Heart left ventricle (tissue), 13 donors: ENCODE data around the gene PLK5.

Experiments
- POLR2A ChIP-seq, 2 donors: fragments of 450-650 bp; IDR thresholded peaks; one replicate each; pipeline ENCODE4 v1.6.1; 2017; ENCODE audit warnings: antibody characterized with exemption in 2 of 2, mild to moderate bottlenecking in 2 of 2, moderate library complexity in 2 of 2
- TF ChIP-seq, protein P1 (sequence below), 12 donors: fragments of 200-600 bp; sonication (generic) in 4 of 12; IDR thresholded peaks; one replicate each; pipeline versions ENCODE4 v1.5.0 to v1.8.0; 2018 to 2022; ENCODE audit warnings: antibody characterized with exemption in 12 of 12, mild to moderate bottlenecking in 5 of 12
- donor health status: ischemic (EF 13 %, LVEDD 7.1; RV severe dilation, severe dysfunction).
- donor health status: DM: no; HTN: yes; CAD: no.
- donor health status: DM: no; HTN: no; CAD: no.
- donor health status: ischemic (EF 25% LVEDD 6.9; RV normal size, moderate dysfunction).
- donor health status: ischemic (EF 25% LVEDD 5.7; RV mildly dilated, moderate dysfunction).
- donor health status: ischemic (EF 35%, LVEDD 5.7; RV mildly dilated, moderate dysfunction).
- donor health status: nonischemic (EF 11% LVEDD 7.7; RV severe dilation, severe dysfunction).
- donor health status: DM: yes; HTN: yes; CAD: no.
- donor health status: PGD.
- donor health status: ischemic (EF 29% LVEDD 5.4; RV normal size, mild dysfunction).
- donor health status: nonischemic (EF 23%, LVEDD 6.1; RV moderate dilation, normal function).

DNA sequence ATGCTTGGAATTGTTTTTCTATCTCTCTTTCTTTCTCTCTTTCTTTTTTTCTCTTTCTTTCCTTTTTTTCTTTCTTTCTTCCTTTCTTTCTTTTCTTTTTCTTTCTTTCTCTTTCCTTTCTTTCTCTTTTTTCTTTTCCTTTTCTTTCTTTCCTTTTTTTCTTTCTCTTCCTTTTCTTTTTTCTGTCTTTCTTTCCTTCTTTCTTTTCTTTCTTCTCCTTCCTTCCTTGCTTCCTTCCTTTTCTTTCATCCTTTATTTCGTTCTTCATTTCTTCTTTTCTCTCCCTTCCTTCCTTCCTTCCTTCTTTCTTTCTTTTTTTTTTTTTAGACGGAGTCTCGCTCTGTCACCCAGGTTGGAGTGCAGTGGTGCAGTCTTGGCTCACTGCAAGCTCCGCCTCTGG, 46.1 kb downstream of the PLK5 start:
- no peak for TF ChIP-seq POLR2A (IDR thresholded peaks at IDR 0.05)
- TF ChIP-seq, protein P1, sequence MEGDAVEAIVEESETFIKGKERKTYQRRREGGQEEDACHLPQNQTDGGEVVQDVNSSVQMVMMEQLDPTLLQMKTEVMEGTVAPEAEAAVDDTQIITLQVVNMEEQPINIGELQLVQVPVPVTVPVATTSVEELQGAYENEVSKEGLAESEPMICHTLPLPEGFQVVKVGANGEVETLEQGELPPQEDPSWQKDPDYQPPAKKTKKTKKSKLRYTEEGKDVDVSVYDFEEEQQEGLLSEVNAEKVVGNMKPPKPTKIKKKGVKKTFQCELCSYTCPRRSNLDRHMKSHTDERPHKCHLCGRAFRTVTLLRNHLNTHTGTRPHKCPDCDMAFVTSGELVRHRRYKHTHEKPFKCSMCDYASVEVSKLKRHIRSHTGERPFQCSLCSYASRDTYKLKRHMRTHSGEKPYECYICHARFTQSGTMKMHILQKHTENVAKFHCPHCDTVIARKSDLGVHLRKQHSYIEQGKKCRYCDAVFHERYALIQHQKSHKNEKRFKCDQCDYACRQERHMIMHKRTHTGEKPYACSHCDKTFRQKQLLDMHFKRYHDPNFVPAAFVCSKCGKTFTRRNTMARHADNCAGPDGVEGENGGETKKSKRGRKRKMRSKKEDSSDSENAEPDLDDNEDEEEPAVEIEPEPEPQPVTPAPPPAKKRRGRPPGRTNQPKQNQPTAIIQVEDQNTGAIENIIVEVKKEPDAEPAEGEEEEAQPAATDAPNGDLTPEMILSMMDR (IDR thresholded peaks at IDR 0.05), result no peak
